Measurements from ENCODE around the gene PHLPP1.
"Not testable (repeated sequence)": the region's sequence is repeated elsewhere in the genome, so short reads cannot be mapped to it uniquely, and the experiment has no call there.

PHLPP1 gene

DNA sequence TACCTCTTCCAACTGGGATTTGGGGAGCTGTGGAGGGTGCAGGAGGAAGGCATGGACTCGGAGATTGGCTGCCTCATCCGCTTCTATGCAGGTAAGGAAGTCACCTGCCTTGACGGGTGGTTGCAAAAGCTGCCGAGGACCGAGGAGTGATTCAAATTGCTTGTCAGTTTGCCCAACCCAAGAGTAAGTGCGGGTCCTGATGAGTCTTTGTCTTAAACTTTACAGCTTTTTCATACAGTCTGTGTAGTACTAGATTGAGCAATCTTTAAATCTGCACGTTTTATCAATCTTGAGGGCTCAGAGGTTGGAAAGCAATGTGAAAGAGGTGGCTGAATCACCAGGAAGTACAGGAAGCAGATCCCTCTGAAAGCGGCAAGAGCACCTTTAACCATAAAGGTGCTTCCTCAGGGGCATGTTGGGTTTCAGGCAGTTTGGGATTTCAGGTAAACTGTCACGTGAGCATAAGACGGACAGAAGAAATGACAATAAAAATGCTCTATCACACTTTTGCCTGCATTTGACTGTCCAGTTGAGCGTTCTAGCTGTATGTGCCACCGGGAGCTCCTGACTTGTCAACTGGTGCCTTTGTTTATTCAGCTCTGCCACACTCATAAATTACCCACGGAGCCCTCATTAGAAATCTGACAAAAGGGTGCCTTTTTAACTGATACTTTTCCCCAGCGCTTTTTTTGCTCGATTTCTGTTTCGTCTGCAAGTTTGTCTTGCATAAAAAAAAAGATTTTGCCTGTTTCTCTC lies 2.0 kb downstream of the PHLPP1 start:
- DNase-seq (ENCODE audit: low read depth in 2 of 2): peak in 1 of 2 donors; percentile 19

DNA sequence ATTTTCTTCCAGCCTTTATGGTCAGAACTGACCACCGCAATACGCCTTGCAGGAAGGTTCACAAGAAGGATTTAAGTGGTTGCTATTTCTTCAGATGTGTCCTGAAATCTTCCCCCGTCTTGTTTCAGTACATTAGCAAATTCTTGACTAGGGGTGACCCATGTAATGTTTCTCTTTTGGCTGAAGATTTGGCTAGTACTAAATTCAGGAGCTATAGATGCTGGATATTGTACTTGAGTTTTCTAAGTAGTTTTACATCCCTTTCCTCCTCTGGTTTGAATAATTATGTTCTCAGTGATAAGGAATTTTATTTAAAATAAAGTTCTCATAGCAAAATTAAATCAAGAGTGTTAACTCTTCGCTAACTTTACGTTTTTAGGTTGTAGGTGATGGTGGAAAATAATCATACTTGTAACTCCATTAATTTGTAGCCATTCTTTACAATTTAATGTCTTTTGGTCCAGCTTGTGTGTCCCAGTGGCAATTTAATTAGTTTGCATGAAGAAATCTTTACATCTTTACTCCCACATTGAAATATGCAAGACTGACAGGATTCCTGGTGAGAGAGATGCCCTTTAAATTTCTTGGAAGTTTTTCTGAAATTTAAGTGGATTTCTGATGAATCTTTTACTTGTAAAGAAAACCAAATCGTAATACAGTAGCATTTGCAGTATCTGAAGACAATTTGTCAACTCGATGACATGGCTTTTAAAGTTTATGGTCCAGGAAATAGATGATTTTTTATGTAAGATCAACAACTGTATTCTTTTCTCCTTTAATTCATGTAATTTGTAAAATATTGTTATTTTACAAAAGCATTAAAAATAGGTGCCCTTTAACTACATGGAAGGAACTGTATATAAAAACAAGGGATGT lies 2.8 kb downstream of the PHLPP1 start:
- DNase-seq (ENCODE audit: low read depth in 2 of 2): no peak

DNA sequence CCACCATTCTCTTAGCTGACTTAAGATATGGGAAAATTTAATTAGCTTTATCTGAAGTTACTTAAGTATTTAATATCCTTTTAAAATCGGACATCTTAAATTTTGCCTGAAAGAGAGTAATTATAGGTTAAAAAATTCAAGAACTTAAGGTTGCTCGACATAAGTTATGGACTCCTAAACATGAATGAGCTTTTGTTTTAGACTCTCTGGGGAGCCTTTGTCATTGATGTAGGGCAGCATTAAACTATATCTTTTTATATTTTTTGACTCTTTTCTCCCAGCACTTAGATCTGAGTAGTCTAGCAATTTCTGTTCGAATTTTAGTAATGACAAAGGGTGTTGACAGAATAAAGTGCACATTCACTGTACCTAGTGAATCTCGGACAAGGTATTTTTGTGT lies 4.7 kb downstream of the PHLPP1 start:
- DNase-seq (ENCODE audit: low read depth in 2 of 2): no peak

DNA sequence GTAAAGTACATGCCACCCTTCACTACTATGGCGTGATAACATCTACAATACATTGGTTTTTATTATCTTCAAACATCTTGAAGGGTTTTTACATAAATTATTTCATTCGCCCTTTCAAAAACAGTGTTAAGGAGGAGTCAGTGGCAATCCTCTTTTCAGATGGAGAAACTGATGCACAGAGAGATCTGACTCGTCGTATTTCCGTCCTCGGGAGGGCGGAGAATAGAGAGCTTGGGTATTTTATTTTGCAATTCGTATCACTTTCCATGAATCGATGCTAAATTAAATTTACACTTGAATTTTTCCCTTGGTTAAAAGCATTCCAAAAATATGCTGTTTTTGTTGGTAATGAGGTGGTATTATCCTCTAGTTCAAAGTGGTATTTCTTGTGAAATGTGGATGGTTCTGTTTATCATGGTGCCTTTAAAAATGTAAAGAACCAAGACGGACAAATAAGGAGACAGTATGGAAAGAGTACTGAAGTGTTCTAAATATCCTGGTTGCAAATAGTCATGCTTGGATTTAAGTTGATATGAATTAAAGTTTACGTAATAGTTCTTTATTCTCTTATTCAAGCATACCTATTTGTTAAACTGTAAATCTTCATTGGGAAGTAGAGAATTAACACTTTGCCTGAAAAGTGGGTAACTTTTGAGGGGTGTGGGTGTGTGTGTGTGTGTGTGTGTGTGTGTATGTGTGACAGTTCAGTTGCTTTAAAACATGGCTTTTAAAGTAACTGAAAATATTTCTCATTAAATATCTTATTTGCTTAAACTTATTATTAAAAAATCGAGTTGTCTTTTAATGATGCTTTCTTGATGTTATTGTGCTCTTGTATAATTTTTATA lies 5.6 kb downstream of the PHLPP1 start:
- DNase-seq (ENCODE audit: low read depth in 2 of 2): no peak

DNA sequence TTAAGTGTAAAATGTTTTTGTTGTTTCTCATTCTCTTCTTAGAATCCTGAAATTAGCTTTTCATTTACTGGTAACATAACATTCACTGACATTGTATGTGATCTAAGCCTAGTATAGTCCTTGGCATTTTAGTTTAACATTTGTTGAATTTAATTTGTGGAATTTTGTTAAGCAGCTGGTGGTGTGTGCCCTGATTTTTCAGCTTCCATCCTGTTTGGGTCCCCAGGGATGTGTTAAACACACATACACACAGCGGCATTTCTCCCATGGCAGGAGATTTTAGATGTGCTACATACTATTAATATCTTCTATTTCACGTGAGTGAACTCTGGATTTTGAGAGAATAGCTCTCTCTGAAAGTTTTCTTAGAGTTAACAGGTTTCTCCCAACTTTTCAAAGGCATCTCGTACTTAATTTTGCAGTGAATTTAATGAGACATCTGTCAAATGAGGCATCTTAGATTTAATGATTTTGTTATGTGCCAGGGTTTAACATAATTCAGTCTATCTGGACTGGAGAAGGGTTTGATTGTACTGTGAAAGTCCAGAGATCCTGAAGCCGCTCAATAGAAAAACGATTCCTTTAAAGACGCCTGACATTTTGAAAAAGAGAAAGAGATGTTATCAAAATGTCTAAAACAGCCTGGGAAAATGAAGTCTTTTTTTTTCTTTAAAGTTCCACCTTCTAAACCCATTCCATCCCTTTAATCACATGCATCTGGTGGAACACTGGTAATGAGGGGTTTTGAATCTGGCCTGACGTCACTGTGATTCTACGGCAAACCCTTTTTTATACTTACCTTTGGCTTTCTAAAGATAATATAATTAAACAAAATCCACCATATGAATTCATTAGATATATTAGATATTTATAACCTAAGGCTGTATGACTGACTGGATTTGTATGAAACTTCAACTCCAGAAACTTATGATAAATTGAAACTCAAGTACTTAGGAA lies 6.8 kb downstream of the PHLPP1 start:
- DNase-seq (ENCODE audit: low read depth in 2 of 2): no peak

DNA sequence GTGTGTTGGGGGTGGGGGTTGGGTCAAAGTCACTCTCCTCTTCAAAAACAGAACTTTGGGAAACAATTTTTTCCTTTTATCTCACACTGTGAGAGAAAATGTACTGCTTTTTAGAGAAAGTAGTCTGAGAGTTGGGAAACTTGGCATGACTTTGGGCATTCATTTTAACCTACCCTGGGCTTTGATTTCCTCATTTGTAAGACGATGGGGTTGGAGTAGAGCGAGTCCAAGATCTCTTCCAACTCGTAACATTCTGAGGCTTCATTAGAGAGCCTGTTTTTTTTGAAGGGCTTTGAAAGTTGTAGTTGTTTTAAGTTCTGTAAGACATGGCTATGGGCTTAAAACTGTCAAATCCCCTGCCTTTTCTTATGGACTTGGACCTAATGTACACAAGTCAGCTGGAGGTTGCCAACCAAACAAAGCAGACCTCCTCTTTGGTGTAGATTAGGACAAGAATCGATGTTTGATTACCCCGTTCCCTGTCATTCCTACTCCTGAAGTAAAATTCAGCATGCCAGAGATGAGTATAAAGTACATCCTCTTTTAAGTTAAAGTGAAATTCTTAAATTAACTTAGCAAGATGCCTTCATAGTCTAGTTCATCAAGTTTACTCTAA lies 8.4 kb downstream of the PHLPP1 start:
- DNase-seq (ENCODE audit: low read depth in 2 of 2): no peak

DNA sequence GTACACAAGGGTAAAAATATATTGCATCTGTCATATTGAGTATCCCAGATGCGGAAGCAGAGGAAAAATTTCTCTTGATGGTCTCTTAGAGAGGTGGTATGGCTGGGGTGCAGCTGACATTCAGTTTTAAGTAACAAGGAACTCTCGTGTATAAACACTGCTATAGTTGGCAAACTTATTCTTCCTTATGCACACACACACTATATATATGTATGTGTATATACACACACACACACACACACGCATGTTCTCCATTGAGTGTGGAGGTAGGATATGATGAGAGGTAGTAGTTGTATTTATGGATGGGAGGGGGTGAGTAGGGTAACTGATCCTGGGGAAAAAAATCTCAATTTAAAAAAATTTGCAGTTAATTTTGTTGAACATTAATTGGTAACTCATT lies 10.6 kb downstream of the PHLPP1 start:
- DNase-seq (ENCODE audit: low read depth in 2 of 2): no peak

DNA sequence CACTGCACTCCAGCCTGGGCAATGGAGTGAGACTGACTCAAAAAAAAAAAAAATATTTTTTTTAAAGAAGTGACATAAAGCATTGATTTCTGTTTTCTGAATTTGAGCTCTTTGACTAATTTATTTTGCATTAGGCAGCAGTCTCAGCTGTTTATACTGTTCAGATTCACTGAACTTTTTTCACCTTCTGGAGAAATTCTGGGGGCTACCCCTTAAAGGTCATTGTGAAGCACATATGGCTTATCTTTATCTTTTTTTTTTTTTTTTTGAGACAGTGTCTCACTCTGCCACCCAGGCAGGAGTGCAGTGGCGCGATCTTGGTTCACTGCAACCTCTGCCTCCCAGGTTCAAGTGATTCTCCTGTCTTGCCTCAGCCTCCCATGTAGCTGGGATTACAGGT lies 12.9 kb downstream of the PHLPP1 start:
- DNase-seq (ENCODE audit: low read depth in 2 of 2): no peak

DNA sequence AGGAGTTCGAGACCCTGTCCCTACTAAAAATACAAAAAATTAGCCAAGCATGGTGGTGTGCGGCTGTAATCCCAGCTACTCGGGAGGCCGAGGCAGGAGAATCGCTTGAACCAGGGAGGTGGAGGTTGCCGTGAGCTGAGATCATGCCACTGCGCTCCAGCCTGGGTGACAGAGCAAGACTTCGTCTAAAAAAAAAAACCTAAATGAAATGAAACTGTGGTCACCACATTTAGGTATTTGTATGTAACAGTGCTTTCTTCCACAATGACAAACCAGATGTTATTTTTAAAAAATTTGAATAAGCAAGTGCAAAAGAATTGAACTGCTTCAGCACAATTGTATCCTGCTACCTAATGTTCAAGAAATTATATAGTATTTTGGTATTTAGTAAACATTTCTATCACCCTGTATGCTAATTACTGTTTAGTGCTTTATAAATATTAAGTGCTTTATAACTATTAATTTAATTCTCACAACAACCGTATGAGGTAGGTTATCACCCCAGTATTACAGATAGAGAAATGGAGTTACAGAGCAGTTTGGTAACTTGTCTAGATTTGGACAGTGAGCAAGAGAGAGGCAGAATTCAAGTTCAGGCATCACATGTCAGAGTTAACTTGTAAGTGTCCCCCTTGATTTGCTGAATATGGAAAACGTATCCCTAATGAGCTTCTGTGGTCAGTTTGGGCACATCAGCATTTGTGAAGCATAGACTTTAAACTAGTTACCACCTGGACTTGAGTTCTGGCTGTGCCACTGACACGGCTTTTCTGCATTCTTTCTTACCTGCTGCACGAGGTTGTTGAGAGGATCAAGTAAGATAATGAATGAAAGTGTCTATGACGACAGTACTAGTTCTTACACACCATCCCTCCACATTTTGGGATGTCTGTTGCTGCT lies 14.4 kb downstream of the PHLPP1 start:
- DNase-seq (ENCODE audit: low read depth in 2 of 2): no peak

DNA sequence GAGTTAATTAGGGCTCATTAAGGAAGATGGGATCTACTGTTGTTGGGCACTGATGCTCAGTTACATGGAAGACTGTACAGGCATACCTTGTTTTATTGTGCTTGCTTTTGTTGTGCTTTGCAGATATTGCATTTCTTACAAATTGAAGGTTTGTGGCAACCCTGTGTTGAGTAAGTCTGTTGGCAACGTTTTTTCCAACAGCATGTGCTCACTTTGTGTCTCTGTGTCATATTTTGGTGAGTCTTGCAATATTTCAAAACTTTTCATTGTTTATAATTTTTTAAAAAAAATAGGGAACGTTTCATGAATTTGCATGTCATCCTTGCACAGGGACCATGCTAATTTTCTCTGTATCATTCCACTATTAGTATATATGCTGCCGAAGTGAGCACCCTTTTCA lies 15.6 kb downstream of the PHLPP1 start:
- no peak for DNase-seq (ENCODE audit: low read depth in 2 of 2)

DNA sequence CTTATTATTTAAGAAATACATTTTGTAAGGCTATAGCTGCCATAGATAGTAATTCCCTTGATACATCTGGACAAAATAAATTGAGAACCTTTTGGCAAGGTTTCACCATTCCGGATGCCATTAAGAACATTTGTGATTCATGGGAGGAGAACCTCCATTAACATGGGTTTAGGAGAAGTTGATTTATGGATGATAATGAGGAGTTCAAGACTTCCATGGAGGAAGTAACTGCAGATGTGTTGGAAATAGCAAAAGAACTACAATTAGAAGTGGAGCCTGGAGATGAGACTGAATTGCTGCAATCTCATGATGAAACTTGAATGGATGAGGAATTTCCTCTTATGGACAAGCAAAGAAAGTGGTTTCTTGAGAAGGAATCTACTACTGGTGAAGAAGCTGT lies 17.3 kb downstream of the PHLPP1 start:
- no peak for DNase-seq (ENCODE audit: low read depth in 2 of 2)

DNA sequence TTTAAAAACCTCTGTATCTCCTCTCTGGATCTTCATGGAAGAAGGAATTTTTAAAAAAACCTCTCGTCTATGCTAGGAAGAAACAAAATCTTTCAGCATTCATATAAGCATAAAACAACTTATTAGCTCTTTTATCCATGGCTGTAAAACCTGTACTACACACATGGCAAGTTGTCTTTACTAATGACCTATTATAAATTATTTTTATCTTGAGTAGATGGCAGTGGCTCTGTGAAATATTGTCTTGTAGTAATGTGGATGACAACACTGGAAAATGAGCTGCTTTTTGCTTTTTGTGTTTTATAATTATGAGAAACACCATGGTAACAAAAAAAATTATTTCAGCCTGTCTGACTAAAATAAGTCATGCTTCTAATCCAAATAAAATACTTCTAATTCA lies 18.9 kb downstream of the PHLPP1 start:
- DNase-seq (ENCODE audit: low read depth in 2 of 2): no peak

DNA sequence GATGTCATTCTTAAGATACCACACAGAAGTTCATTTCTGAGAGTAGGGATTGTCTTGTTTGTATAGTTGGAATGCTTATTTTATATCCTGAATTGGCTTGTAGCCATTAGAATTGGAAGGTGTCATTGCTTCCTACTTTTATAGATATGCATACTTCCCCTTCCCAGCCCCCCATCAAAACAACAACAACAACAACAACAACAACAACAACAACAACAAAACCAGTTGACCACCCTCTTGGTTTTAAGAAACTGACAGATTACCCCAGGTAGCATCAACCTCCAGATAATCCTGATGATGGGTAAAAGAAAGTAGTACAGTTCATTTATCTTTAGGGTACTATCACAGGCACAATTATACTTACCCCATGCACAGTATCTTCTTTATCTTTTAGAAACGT lies 20.0 kb downstream of the PHLPP1 start:
- DNase-seq (ENCODE audit: low read depth in 2 of 2): no peak

DNA sequence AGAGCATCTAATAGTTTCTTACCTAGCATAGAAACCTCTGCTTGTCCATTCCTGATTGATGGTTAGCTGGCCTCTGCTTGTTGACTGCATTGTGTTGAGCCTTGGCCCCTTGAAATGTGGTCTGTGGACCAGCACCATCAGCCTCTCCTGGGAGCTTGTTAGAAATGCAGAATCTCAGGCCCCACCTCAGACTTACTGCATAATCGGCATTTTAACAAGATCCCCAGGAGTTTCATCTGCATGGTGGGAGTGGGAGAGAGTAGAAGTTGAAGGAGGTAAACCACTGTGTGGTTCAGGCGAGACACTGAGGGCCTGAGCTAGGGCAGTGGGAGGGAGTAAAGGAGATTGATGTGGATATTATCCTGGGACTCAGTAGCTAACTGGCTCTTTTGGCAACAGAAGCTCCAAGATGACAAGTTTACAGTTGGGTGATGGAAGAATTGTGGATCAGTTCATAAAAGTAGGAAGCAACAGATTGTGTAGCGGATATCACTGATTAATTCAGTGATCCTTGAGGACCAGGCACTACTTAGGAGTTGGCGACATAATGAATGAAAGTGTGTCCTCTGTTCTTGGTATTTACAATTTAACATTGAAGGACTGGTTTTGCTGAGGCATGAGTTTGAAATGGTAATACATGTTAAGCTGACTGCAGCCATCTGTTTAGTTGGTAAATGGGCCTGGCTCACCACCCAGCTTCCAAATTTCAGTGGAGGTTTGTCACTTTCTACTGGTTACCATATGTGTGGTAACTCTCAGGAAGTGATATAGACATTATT lies 20.9 kb downstream of the PHLPP1 start:
- DNase-seq (ENCODE audit: low read depth in 2 of 2): no peak

DNA sequence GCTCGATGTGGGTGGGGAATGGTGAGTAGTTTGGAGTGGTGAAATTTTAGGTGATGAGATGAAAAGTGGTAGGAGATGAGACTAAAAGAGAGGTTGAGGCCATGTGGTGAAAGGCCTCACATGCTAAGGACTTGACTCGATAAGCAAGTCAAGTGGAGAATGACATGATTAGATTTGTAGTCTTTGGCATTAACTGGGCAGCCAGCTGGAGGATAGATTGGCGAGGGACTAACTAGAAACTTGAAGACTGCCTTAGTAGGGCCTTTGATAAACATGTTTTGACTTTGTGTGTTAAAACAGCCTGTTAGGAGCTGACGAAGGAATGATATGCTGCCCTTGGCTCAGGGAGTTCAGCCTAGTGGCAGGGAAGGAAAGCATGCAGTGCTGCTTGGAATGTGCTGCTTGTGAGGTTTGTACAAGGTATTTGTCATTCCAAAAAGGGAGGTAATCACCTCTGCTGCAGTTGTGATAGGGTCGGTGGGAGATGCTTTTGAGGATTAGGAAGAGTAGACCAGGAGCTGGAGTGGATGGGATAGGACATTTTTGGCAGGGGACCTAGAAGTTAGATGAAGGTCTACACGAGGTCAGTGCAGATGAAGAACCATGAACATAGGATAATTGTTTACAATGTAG lies 22.0 kb downstream of the PHLPP1 start:
- no peak for DNase-seq (ENCODE audit: low read depth in 2 of 2)

DNA sequence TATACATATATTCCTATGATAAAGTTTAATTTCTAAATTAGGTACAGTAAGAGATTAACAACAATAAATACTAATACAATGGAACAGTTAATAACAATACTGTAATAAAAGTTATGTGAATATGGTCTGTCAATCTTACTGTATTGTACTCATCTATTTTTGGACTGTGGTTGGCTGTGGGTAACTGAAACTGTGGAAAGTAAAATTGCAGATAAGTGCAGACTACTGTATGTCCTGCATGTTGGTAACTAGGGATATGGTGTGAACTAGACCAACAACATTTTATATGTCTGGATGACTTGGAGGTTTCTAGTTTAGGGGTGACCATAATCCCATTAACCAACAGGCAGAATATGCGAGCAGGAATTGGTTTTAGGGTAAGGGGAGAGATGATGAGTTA lies 23.3 kb downstream of the PHLPP1 start:
- DNase-seq (ENCODE audit: low read depth in 2 of 2): no peak

DNA sequence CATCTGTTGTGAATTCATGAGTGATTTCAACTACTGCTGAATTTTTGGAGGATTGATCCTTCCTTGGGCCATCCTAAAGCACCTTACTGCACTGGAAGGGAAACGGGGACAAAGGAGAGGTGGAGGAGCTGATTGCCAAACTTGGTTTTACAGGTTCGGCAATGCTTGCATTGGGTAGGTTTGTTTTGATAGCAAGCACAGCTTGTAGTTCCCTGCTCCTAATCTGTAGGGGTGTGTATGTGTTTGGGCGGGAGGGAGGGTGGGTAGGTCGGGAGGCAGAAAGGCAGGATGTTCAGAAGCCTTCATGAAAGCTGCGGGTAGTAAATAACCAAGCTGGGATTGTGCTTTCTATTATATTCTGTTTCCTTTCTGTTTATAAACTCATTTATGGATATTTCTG lies 24.6 kb downstream of the PHLPP1 start:
- no peak for DNase-seq (ENCODE audit: low read depth in 2 of 2)

DNA sequence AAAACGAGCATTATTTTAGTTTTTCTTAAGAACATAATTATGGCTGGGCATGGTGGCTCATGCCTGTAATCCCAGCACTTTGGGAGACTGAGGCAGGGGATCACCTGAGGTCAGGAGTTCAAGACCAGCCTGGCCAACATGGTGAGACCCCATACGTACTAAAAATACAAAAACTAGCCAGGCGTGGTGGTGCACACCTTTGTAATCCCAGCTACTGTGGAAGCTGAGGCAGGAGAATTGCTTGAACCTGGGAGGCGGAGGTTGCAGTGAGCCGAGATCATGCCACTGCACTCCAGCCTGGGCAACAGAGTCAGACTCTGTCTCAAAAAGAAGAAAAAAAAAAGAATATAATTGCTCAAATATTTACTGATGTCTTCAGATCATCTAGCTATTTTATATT lies 25.3 kb downstream of the PHLPP1 start:
- not testable (repeated sequence) for DNase-seq (ENCODE audit: low read depth in 2 of 2)
